ENCODE measurements around the gene CYP39A1.

CYP39A1 gene

GRCh38 chr6:46592046-46592445 is 60.6 kb downstream of the CYP39A1 start:
- Histone ChIP-seq H3K36me3 (ENCODE audit: insufficient read depth, low read length) (no peaks in the 10 kb centered on the region), H3K4me3 (no peak overlapping the region), H3K9me3 (ENCODE audit: low read depth, low read length) (no peaks in the 10 kb centered on the region), H3K27ac (no peak overlapping the region), H3K9ac (ENCODE audit: insufficient read length) (no peak overlapping the region)
- no peak for TF ChIP-seq EZH2 (IDR thresholded peaks at IDR 0.05)
- no peak for TF ChIP-seq FOXP2 (optimal IDR thresholded peaks at IDR 0.05; ENCODE audit: control extremely low read depth, extremely low read length, insufficient read depth)
- TF ChIP-seq POLR2AphosphoS5 (IDR thresholded peaks at IDR 0.05; ENCODE audit: borderline replicate concordance, low read depth, low read length): no peak
- DNase-seq (ENCODE audit: low read depth, low spot score): no peak

DNA sequence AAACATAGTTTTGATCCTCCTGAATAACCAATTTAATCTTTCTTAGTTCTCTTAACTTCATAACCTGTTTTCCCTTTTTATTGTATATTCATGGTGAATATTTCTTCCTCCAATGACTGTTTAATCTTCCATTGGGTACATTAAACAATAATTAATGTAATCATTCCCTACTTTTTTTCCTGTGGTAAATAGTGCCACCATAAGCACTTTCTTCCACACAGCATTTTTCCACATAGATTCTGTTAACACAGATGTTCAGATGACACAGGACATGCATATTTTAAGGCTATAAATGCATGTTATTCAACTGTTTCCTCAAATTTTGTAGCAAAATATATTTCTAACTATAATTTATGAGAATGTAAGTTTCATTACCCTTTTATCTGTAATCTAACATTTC is 61.9 kb downstream of the CYP39A1 start:
- H3K9ac ChIP-seq (ENCODE audit: insufficient read length): no peak overlapping the region
- no peaks in the 10 kb centered on the region for H3K36me3 ChIP-seq (ENCODE audit: insufficient read depth, low read length)
- DNase-seq (ENCODE audit: low read depth, low spot score): no peak
- no peak for TF ChIP-seq FOXP2 (optimal IDR thresholded peaks at IDR 0.05; ENCODE audit: control extremely low read depth, extremely low read length, insufficient read depth)
- TF ChIP-seq POLR2AphosphoS5 (IDR thresholded peaks at IDR 0.05; ENCODE audit: borderline replicate concordance, low read depth, low read length): no peak
- TF ChIP-seq EZH2 (IDR thresholded peaks at IDR 0.05): no peak
- no peak overlapping the region for H3K4me3 ChIP-seq
- no peaks in the 10 kb centered on the region for H3K9me3 ChIP-seq (ENCODE audit: low read depth, low read length)
- H3K27ac ChIP-seq: no peak overlapping the region

DNA sequence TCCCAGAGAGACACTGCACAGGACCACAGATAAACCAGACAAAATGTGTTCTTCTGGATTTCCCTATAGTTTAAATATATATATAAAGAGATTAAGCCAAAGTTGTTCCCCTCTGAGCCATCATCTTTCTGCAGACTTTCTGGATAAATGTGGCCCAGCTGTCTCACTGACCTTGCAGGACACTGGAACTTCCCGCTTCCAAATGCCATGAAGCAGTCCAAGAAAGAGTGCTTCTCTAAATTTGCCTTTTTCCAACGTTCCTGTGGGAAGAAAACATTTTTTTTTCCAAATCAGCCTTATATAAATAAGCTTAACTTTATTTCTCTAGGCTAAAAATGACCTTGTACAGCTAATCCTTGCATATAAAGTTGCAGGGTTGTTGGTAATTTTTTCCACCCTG is 65.7 kb downstream of the CYP39A1 start:
- no peaks in the 10 kb centered on the region for H3K36me3 ChIP-seq (ENCODE audit: insufficient read depth, low read length)
- TF ChIP-seq FOXP2 (optimal IDR thresholded peaks at IDR 0.05; ENCODE audit: control extremely low read depth, extremely low read length, insufficient read depth) (no peak), POLR2AphosphoS5 (IDR thresholded peaks at IDR 0.05; ENCODE audit: borderline replicate concordance, low read depth, low read length) (no peak), EZH2 (IDR thresholded peaks at IDR 0.05) (no peak)
- no peak overlapping the region for H3K4me3 ChIP-seq
- H3K9ac ChIP-seq (ENCODE audit: insufficient read length): no peak overlapping the region
- DNase-seq (ENCODE audit: low read depth, low spot score): no peak
- H3K9me3 ChIP-seq (ENCODE audit: low read depth, low read length): no peaks in the 10 kb centered on the region
- no peak overlapping the region for H3K27ac ChIP-seq

DNA sequence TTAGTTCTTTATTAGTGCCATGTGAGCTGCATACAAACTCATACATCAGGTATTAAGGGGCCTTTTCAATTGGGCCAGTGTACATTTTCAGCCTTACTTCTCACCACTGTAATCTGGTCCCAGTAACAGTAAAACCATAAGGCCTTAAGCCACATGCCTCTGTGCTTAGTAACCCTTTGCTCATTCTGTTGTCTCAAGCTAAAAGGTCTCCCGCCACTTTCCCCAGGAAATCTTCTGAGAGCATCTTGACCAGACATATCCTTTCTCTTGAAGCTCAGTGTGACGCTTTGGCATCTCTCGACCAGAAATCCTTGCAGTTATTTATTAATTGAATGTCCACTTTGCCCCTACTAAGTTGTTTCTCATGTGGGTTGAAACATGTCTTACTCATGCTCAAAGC is 68.0 kb downstream of the CYP39A1 start:
- no peak for TF ChIP-seq EZH2 (IDR thresholded peaks at IDR 0.05)
- TF ChIP-seq POLR2AphosphoS5 (IDR thresholded peaks at IDR 0.05; ENCODE audit: borderline replicate concordance, low read depth, low read length): no peak
- no peak for TF ChIP-seq FOXP2 (optimal IDR thresholded peaks at IDR 0.05; ENCODE audit: control extremely low read depth, extremely low read length, insufficient read depth)
- H3K9ac ChIP-seq (ENCODE audit: insufficient read length): no peak overlapping the region
- DNase-seq (ENCODE audit: low read depth, low spot score): no peak
- H3K36me3 ChIP-seq (ENCODE audit: insufficient read depth, low read length): no peaks in the 10 kb centered on the region
- no peak overlapping the region for H3K27ac ChIP-seq
- H3K4me3 ChIP-seq: no peak overlapping the region
- no peaks in the 10 kb centered on the region for H3K9me3 ChIP-seq (ENCODE audit: low read depth, low read length)

GRCh38 chr6:46583721-46584120 is 68.9 kb downstream of the CYP39A1 start:
- no peaks in the 10 kb centered on the region for H3K36me3 ChIP-seq (ENCODE audit: insufficient read depth, low read length)
- TF ChIP-seq EZH2 (IDR thresholded peaks at IDR 0.05): no peak
- TF ChIP-seq POLR2AphosphoS5 (IDR thresholded peaks at IDR 0.05; ENCODE audit: borderline replicate concordance, low read depth, low read length): no peak
- no peak for DNase-seq (ENCODE audit: low read depth, low spot score)
- H3K9ac ChIP-seq (ENCODE audit: insufficient read length): no peak overlapping the region
- no peaks in the 10 kb centered on the region for H3K9me3 ChIP-seq (ENCODE audit: low read depth, low read length)
- H3K27ac ChIP-seq: no peak overlapping the region
- no peak overlapping the region for H3K4me3 ChIP-seq

DNA sequence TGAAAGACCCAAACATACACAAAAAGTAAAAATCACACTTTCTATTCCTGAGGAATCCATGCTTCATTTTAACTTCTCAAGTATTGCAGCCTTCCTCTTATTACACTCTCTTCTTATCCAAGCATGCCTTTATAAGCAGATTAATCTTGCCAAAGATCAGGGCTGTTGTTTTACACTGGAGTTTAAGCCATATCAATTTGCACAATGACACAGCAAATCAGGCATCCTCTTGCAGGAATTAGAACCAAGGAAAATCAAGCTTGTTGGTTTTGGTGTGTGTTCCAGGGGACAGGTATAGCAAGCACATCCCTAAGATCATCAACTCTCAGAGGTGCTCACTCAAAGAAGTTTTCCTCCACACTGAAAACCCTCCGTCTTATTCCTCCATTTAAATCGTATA is 69.5 kb downstream of the CYP39A1 start:
- Histone ChIP-seq H3K27ac (no peak overlapping the region), H3K4me3 (no peak overlapping the region), H3K9ac (ENCODE audit: insufficient read length) (no peak overlapping the region), H3K9me3 (ENCODE audit: low read depth, low read length) (no peaks in the 10 kb centered on the region), H3K36me3 (ENCODE audit: insufficient read depth, low read length) (no peaks in the 10 kb centered on the region)
- TF ChIP-seq FOXP2 (optimal IDR thresholded peaks at IDR 0.05; ENCODE audit: control extremely low read depth, extremely low read length, insufficient read depth): no peak
- TF ChIP-seq POLR2AphosphoS5 (IDR thresholded peaks at IDR 0.05; ENCODE audit: borderline replicate concordance, low read depth, low read length): no peak
- TF ChIP-seq EZH2 (IDR thresholded peaks at IDR 0.05): no peak
- no peak for DNase-seq (ENCODE audit: low read depth, low spot score)

GRCh38 chr6:46581459-46582177 is 71.0 kb downstream of the CYP39A1 start:
- no peaks in the 10 kb centered on the region for H3K36me3 ChIP-seq (ENCODE audit: insufficient read depth, low read length)
- no peak for TF ChIP-seq FOXP2 (optimal IDR thresholded peaks at IDR 0.05; ENCODE audit: control extremely low read depth, extremely low read length, insufficient read depth)
- TF ChIP-seq EZH2 (IDR thresholded peaks at IDR 0.05): no peak
- no peak for TF ChIP-seq POLR2AphosphoS5 (IDR thresholded peaks at IDR 0.05; ENCODE audit: borderline replicate concordance, low read depth, low read length)
- no peaks in the 10 kb centered on the region for H3K9me3 ChIP-seq (ENCODE audit: low read depth, low read length)
- no peak overlapping the region for H3K4me3 ChIP-seq
- H3K27ac ChIP-seq: no peak overlapping the region
- DNase-seq (ENCODE audit: low read depth, low spot score): no peak
- no peak overlapping the region for H3K9ac ChIP-seq (ENCODE audit: insufficient read length)

GRCh38 chr6:46575530-46575929 is 77.1 kb downstream of the CYP39A1 start:
- DNase-seq (ENCODE audit: low read depth, low spot score): no peak
- no peak overlapping the region for H3K27ac ChIP-seq
- no peaks in the 10 kb centered on the region for H3K36me3 ChIP-seq (ENCODE audit: insufficient read depth, low read length)
- H3K9ac ChIP-seq (ENCODE audit: insufficient read length): no peak overlapping the region
- no peaks in the 10 kb centered on the region for H3K9me3 ChIP-seq (ENCODE audit: low read depth, low read length)
- TF ChIP-seq FOXP2 (optimal IDR thresholded peaks at IDR 0.05; ENCODE audit: control extremely low read depth, extremely low read length, insufficient read depth) (no peak), POLR2AphosphoS5 (IDR thresholded peaks at IDR 0.05; ENCODE audit: borderline replicate concordance, low read depth, low read length) (no peak), EZH2 (IDR thresholded peaks at IDR 0.05) (no peak)
- no peak overlapping the region for H3K4me3 ChIP-seq

DNA sequence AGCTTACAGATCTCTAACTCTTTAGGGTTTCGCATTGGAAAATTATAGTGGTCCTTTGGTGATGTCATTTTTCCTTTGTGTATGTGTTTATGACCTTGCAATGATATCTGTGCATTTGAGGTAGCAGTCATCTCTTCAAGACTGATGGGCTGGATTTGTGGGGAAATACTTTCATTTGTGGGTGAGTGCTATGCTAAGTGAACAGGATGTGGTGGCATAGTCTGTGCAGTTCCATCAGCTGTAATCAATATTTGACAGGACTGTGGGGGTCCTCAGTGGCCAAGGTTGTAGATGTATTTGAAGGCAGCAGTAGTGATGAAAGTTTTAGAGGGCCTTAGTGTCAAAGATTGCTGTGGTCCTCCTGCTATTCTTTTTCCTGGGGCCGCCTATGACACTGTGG is 79.5 kb downstream of the CYP39A1 start:
- Histone ChIP-seq H3K27ac (no peak overlapping the region), H3K4me3 (no peak overlapping the region), H3K36me3 (ENCODE audit: insufficient read depth, low read length) (no peaks in the 10 kb centered on the region), H3K9me3 (ENCODE audit: low read depth, low read length) (no peaks in the 10 kb centered on the region), H3K9ac (ENCODE audit: insufficient read length) (no peak overlapping the region)
- TF ChIP-seq EZH2 (IDR thresholded peaks at IDR 0.05) (no peak), FOXP2 (optimal IDR thresholded peaks at IDR 0.05; ENCODE audit: control extremely low read depth, extremely low read length, insufficient read depth) (no peak), POLR2AphosphoS5 (IDR thresholded peaks at IDR 0.05; ENCODE audit: borderline replicate concordance, low read depth, low read length) (no peak)
- no peak for DNase-seq (ENCODE audit: low read depth, low spot score)
